ENCODE data around the gene KRTAP12-4.
"Not testable (repeated sequence)": the region's sequence is repeated elsewhere in the genome, so short reads cannot be mapped to it uniquely, and the experiment has no call there.

GRCh38 chr21:44627831-44628233, 26.6 kb downstream of the KRTAP12-4 start:
- TF ChIP-seq CTCF, POLR2A (IDR thresholded peaks at IDR 0.05): not testable (repeated sequence)
